Right lobe of liver (tissue), 4 donors: ENCODE measurements around the gene STXBP3.

Experiments used
- CTCF ChIP-seq, 4 donors: fragments of 200-600 bp in 3 of 4; fragments of 450-650 bp in 1 of 4; IDR thresholded peaks; one replicate each; pipeline versions ENCODE4 v1.5.1 to v1.8.0; 2016 to 2022; ENCODE audit warnings: antibody characterized with exemption in 4 of 4, mild to moderate bottlenecking in 2 of 4
- POLR2A ChIP-seq: fragments of 450-650 bp; IDR thresholded peaks from one replicate; pipeline ENCODE4 v1.6.1; 2017; ENCODE audit warnings: antibody characterized with exemption, mild to moderate bottlenecking
- donor health status: DM: no; HTN: no; CAD: no.
- donor health status: DM: no; HTN: no; CAD: no.
- donor health status: DM: no; HTN: yes; CAD: no.

DNA sequence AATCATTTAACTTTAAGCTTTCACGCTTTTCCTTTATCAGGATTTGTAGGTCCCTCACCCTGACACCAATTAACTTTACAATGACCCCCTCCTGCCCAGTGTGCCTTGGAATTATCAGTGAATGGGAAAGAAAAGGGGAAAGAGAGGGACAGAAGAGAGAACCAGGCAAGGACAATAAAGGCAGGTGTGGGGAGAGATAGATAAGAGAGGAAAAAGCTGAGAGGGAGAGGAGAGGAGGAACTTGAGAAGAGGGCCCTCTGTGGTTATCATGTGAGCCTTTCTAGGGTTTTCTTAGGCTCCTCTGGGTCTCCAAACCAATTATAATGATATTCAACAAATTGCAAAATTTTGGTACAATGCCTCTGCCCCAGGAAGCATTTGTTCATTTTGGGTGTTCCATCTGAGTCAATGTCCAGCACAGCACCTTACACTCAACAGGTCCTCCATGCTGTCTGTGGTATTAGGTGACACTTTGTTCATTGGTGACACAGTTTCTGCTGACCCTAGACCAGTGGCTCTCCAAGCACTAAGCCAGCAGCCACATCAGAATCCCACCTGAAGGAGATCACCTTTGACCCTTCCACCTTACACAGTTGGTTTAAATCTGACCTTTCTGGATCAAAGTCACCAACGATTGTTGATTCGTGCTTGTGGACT, 96.2 kb downstream of the STXBP3 start:
- TF ChIP-seq CTCF (IDR thresholded peaks at IDR 0.05): no peak
- TF ChIP-seq POLR2A: no peak
